Glutamatergic neuron (in vitro differentiated cells): ENCODE data around the gene FBXL20. TPM values are rescaled to one million over a fixed set of nuclear protein-coding genes. Genes with fewer than 3 reads are reported as not detected.

Experiments
- DNase-seq: peaks from one replicate; pipeline ENCODE4 v3.0.0; 2022
- H3K27ac Mint-ChIP-seq: one replicate; pipeline ENCODE4 v1.8.0; 2020; ENCODE audit warnings: mild to moderate bottlenecking, mixed read lengths, inconsistent platforms; ENCODE audit not compliant: unreplicated experiment
- H3K27me3 Mint-ChIP-seq: one replicate; pipeline ENCODE4 v1.8.0; 2020; ENCODE audit warnings: mild to moderate bottlenecking, moderate library complexity, mixed read lengths, inconsistent platforms; ENCODE audit not compliant: unreplicated experiment
- H3K36me3 Mint-ChIP-seq: one replicate; pipeline ENCODE4 v1.8.0; 2020; ENCODE audit warnings: mild to moderate bottlenecking, mixed read lengths, inconsistent platforms; ENCODE audit not compliant: unreplicated experiment
- H3K4me1 Mint-ChIP-seq: one replicate; pipeline ENCODE4 v1.8.0; 2020; ENCODE audit warnings: mild to moderate bottlenecking, low read depth, mixed read lengths, inconsistent platforms; ENCODE audit not compliant: unreplicated experiment
- H3K4me3 Mint-ChIP-seq: one replicate; pipeline ENCODE4 v1.8.0; 2020; ENCODE audit warnings: mild to moderate bottlenecking, mixed read lengths, inconsistent platforms; ENCODE audit not compliant: unreplicated experiment
- H3K9me3 Mint-ChIP-seq: one replicate; pipeline ENCODE4 v1.8.0; 2020; ENCODE audit warnings: mild to moderate bottlenecking, moderate library complexity, mixed read lengths, inconsistent platforms; ENCODE audit not compliant: unreplicated experiment
- total RNA-seq: library from RNA; stranded (reverse); fragmentation: NEBNext Ultra II Directional; extraction: Animal tissue kit (Norgen Biotek cat#: 25700); gene quantifications from one replicate; pipeline ENCODE4 v1.2.1, GENCODE V29; 2021; ENCODE audit not compliant: unreplicated experiment
- TF ChIP-seq, protein P1 (sequence below): fragments of 200-600 bp; sonication (generic); IDR thresholded peaks from one replicate; pipeline ENCODE4 v1.5.0; 2021; ENCODE audit not compliant: partially characterized antibody, unreplicated experiment

The FBXL20 gene
- total RNA-seq, 1 donor from 2014 or later, result 31.0 TPM

DNA sequence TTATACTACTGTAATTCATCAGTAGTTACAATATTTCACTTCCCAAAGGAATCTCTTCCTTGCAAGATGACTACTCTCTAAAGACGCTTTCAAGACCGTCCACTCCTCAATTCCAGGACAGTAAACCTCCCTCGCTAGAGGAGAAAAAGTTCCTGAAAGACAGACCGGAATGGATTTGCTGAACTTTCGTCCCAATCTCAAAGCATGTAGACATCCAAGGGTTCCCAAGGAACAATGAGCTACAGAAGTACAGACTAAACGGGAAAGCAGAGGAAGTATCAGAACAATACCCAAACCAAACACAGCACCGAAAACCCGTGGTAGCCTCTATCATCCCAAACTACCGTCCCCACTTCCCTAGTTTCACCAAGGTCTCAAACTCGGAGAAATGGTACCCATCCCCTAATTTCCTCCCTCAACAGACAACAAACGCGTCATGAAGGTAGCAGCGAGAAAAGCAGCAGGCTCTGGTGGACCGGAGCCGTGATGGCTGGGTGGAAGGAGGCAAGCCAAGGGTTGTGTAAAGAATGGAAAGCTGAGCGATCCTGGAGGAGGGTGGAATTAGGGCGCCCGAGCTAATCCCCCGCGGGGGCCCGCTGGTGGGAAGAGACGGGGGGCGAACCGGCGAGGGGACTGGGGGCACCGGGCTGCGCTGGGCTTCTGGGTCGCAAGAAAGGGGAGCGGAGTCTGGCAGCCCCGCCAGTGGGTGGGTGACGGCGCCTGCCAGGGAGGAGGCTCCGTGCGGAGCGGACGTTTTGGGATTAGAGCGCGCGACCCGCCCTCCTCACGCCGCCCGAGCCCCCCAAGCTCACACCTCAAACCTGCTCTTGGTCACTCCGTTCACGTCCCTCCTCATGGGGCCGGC is 647 bp downstream of the FBXL20 start:
- peak; percentile 38 for DNase-seq

DNA sequence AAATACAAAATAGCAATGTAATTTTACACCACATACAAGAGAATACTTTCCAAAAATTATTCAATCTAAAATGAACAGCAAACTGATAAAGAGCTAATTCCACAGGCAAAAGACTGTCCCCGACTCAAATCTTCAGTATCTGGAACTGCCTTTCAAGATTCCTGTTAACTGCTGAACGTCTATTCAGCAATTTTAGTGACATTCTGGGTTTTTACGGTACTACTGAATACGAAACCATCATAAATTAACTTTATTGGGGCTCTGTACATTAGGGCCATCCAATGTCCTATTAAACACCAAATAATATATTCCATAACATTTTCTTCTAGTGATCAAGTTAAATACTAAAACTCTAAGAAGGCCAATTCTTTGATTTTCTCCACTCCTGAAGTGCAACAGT is 1.6 kb downstream of the FBXL20 start:
- H3K27me3 Mint-ChIP-seq, result peaks cover 4% of the 10 kb centered on the region
- TF ChIP-seq, protein P1, sequence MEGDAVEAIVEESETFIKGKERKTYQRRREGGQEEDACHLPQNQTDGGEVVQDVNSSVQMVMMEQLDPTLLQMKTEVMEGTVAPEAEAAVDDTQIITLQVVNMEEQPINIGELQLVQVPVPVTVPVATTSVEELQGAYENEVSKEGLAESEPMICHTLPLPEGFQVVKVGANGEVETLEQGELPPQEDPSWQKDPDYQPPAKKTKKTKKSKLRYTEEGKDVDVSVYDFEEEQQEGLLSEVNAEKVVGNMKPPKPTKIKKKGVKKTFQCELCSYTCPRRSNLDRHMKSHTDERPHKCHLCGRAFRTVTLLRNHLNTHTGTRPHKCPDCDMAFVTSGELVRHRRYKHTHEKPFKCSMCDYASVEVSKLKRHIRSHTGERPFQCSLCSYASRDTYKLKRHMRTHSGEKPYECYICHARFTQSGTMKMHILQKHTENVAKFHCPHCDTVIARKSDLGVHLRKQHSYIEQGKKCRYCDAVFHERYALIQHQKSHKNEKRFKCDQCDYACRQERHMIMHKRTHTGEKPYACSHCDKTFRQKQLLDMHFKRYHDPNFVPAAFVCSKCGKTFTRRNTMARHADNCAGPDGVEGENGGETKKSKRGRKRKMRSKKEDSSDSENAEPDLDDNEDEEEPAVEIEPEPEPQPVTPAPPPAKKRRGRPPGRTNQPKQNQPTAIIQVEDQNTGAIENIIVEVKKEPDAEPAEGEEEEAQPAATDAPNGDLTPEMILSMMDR, result no peak
- H3K27ac Mint-ChIP-seq, result no peak overlapping the region
- H3K36me3 Mint-ChIP-seq, result no peaks in the 10 kb centered on the region
- H3K9me3 Mint-ChIP-seq, result peaks cover 9% of the 10 kb centered on the region
- DNase-seq, result no peak
- peaks cover 3% of the 10 kb centered on the region for H3K4me1 Mint-ChIP-seq
- H3K4me3 Mint-ChIP-seq, result peak overlapping the region; percentile 98

More for the DNA sequence above, 647 bp downstream of the FBXL20 start:
- H3K9me3 Mint-ChIP-seq, result peaks cover 9% of the 10 kb centered on the region
- peaks cover 4% of the 10 kb centered on the region for H3K27me3 Mint-ChIP-seq
- H3K36me3 Mint-ChIP-seq, result no peaks in the 10 kb centered on the region
- peak overlapping the region; percentile 98 for H3K4me3 Mint-ChIP-seq
- peaks cover 3% of the 10 kb centered on the region for H3K4me1 Mint-ChIP-seq
- peak overlapping the region; percentile 92 for H3K27ac Mint-ChIP-seq
- TF ChIP-seq, protein P1, result no peak

DNA sequence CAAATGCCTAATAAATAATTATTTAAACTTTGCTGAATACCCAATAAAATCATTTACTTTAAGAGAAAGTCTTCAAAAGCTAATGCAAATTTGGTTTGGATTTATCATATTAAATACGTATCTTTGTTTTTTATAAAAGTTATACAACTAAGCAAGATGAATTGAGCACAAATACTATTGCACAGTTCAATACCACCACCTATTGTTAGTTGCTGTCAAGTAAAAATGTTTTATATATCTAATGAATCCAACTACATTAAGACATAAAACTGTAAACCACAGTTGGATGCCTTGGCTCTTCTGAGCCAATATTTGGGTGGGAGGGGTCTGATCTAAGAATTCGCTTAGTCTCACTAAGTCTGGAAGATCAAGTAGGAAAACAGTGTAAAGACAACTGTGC is 7.7 kb downstream of the FBXL20 start:
- H3K4me3 Mint-ChIP-seq, result no peak overlapping the region
- H3K9me3 Mint-ChIP-seq, result no peaks in the 10 kb centered on the region
- H3K27me3 Mint-ChIP-seq, result no peaks in the 10 kb centered on the region
- TF ChIP-seq, protein P1, result no peak
- DNase-seq, result no peak
- no peak overlapping the region for H3K27ac Mint-ChIP-seq
- no peaks in the 10 kb centered on the region for H3K4me1 Mint-ChIP-seq
- H3K36me3 Mint-ChIP-seq, result no peaks in the 10 kb centered on the region

DNA sequence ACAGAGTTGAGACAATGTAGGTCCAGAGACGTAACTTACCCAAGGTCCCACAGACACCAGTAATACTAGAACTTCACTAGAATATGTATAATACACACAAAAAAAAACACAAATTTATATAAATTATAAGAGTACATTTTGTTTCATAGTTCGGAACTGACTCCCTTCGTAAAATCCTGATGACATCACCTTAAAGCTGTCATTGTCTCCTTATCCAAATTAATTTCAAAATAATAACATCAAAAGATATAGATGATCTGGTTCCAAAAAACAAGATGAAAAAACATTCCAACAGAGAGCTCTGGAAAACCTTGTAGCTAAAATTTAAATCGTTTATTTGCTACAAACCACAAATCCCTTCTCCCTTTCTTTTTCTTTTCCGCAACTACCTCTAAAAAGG is 10.0 kb downstream of the FBXL20 start:
- Mint-ChIP-seq H3K4me1 (no peaks in the 10 kb centered on the region), H3K36me3 (no peaks in the 10 kb centered on the region), H3K9me3 (no peaks in the 10 kb centered on the region), H3K27ac (no peak overlapping the region), H3K4me3 (no peak overlapping the region), H3K27me3 (no peaks in the 10 kb centered on the region)
- TF ChIP-seq, protein P1, result no peak
- DNase-seq, result no peak

DNA sequence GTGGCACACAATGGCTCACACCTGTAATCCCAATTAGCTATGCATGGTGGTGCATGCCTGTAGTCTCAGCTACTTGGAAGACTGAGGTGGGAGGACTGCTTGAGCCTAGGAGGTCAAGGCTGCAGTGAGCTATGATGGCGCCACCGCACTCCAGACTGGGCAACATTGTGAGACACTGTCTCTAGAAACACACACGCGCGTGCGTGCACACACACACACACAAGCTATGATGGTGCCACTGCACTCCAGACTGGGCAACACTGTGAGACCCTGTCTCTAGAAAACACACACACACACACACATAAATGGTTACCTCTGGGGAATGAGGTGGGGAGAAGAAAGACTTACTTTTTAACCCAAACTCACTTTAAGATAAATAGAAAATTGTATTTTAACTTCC is 16.4 kb downstream of the FBXL20 start:
- no peaks in the 10 kb centered on the region for H3K4me1 Mint-ChIP-seq
- no peak overlapping the region for H3K27ac Mint-ChIP-seq
- no peaks in the 10 kb centered on the region for H3K9me3 Mint-ChIP-seq
- DNase-seq, result no peak
- TF ChIP-seq, protein P1, result no peak
- peaks cover 4% of the 10 kb centered on the region for H3K36me3 Mint-ChIP-seq
- no peaks in the 10 kb centered on the region for H3K27me3 Mint-ChIP-seq
- no peak overlapping the region for H3K4me3 Mint-ChIP-seq
